PFSK-1 (cell line): ENCODE measurements around the gene ACTR3.

Experiments
- FOXP2 ChIP-seq: optimal IDR thresholded peaks from 2 replicates; pipeline ENCODE3; 2011; ENCODE audit warnings: borderline replicate concordance, control low read depth, inconsistent platforms; ENCODE audit not compliant: insufficient read depth; ENCODE audit errors: extremely low read length, extremely low read depth
- POLR2AphosphoS5 ChIP-seq: IDR thresholded peaks from 2 replicates; pipeline ENCODE4 v1.6.1; 2012; ENCODE audit warnings: low read depth, mild to moderate bottlenecking, control low read depth, low read length, moderate library complexity
- REST ChIP-seq, 2 experiments: IDR thresholded peaks; 2 replicates each; pipeline versions ENCODE4 v1.6.1 to v1.8.0; 2011 to 2012; ENCODE audit warnings: low read depth in 2 of 2, low read length in 2 of 2, control low read depth in 1 of 2, inconsistent platforms in 1 of 2, mild to moderate bottlenecking in 1 of 2, moderate library complexity in 1 of 2; ENCODE audit not compliant: insufficient read depth in 1 of 2
- SIN3A ChIP-seq: IDR thresholded peaks from 2 replicates; pipeline ENCODE4 v1.6.1; 2012; ENCODE audit warnings: mild to moderate bottlenecking, low read length, moderate library complexity, borderline replicate concordance; ENCODE audit not compliant: insufficient read depth
- TAF1 ChIP-seq: IDR thresholded peaks from 2 replicates; pipeline ENCODE4 v1.6.1; 2012; ENCODE audit warnings: low read length, control low read depth, borderline replicate concordance; ENCODE audit not compliant: insufficient read depth

Gene ACTR3

DNA sequence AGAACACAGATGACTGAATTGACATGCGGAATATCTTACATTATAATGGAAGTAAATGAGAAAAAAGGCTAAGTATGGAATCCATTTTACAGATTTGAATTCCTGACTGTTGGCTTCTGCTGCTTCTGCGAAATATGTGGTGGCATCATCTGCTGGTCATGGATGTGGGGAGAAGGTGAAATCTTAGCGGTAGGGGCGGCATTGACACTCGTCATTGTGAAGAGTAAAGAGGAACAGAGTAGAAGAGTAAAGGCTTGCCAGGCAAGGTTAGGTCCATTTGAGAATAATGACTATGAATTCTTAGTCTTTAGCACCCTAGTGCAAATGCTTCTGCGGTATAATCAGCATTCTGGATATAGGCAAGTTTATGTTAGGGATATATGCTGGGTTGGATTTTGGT, 32.4 kb downstream of the ACTR3 start:
- no peak for TF ChIP-seq FOXP2
- no peak for TF ChIP-seq SIN3A
- TF ChIP-seq REST (IDR thresholded peaks at IDR 0.05; ENCODE audit: insufficient read depth in 1 of 2, low read depth in 2 of 2, low read length in 2 of 2): no peak
- no peak for TF ChIP-seq POLR2AphosphoS5
- no peak for TF ChIP-seq TAF1

- TF ChIP-seq FOXP2: no peak
- no peak for TF ChIP-seq REST (IDR thresholded peaks at IDR 0.05; ENCODE audit: insufficient read depth in 1 of 2, low read depth in 2 of 2, low read length in 2 of 2)
- TF ChIP-seq POLR2AphosphoS5: no peak
- no peak for TF ChIP-seq TAF1
- no peak for TF ChIP-seq SIN3A
Observed at GRCh38 chr2:113922784-113923183, 32.9 kb downstream of the ACTR3 start.

GRCh38 chr2:113925884-113926283, 36.0 kb downstream of the ACTR3 start:
- no peak for TF ChIP-seq SIN3A
- TF ChIP-seq REST (IDR thresholded peaks at IDR 0.05; ENCODE audit: insufficient read depth in 1 of 2, low read depth in 2 of 2, low read length in 2 of 2): no peak
- no peak for TF ChIP-seq FOXP2
- no peak for TF ChIP-seq TAF1
- no peak for TF ChIP-seq POLR2AphosphoS5

- TF ChIP-seq FOXP2 (no peak), REST (IDR thresholded peaks at IDR 0.05; ENCODE audit: insufficient read depth in 1 of 2, low read depth in 2 of 2, low read length in 2 of 2) (no peak), POLR2AphosphoS5 (no peak), SIN3A (no peak), TAF1 (no peak)
Observed at GRCh38 chr2:113926314-113926713, 36.4 kb downstream of the ACTR3 start.

- TF ChIP-seq TAF1: no peak
- TF ChIP-seq REST (IDR thresholded peaks at IDR 0.05; ENCODE audit: insufficient read depth in 1 of 2, low read depth in 2 of 2, low read length in 2 of 2): no peak
- no peak for TF ChIP-seq POLR2AphosphoS5
- no peak for TF ChIP-seq FOXP2
- TF ChIP-seq SIN3A: no peak
Observed at GRCh38 chr2:113930448-113930847, 40.6 kb downstream of the ACTR3 start.
